Fibroblast of skin of back (primary cell): ENCODE data around the gene PCDHGB6.
"Not testable (repeated sequence)": the region's sequence is repeated elsewhere in the genome, so short reads cannot be mapped to it uniquely, and the experiment has no call there.

Experiments used
- DNase-seq: peaks from one replicate; pipeline ENCODE4 v3.0.0-alpha.2; 2013

PCDHGB6 gene

GRCh38 chr5:141388661-141389060, 19.2 kb upstream of the PCDHGB6 start:
- DNase-seq, result no peak

GRCh38 chr5:141389153-141390042, 18.4 kb upstream of the PCDHGB6 start:
- DNase-seq, result no peak

GRCh38 chr5:141392429-141393198, 15.2 kb upstream of the PCDHGB6 start, which contains the start of gene PCDHGA8:
TSS of gene PCDHGA8 (plus strand) at chr5:141392633. CDS start at chr5:141392814, 181 bp downstream.
- DNase-seq, result peak; percentile 35

GRCh38 chr5:141393267-141393666, 14.6 kb upstream of the PCDHGB6 start:
- no peak for DNase-seq

- DNase-seq, result not testable (repeated sequence)
Observed at GRCh38 chr5:141394401-141395187, 13.2 kb upstream of the PCDHGB6 start.

GRCh38 chr5:141397756-141398551, 9.9 kb upstream of the PCDHGB6 start, which contains the start of gene PCDHGB5:
TSS of gene PCDHGB5 (plus strand) at chr5:141397947. CDS start at chr5:141398128, 181 bp downstream.
- DNase-seq, result peak; percentile 68

GRCh38 chr5:141398608-141399007, 9.2 kb upstream of the PCDHGB6 start:
- DNase-seq, result no peak

GRCh38 chr5:141399555-141400258, 8.1 kb upstream of the PCDHGB6 start:
- DNase-seq, result no peak

GRCh38 chr5:141402553-141403243, 5.1 kb upstream of the PCDHGB6 start, which contains the start of gene PCDHGA9:
TSS of gene PCDHGA9 (plus strand) at chr5:141402778. CDS start at chr5:141402953, 175 bp downstream.
- DNase-seq, result peak; percentile 48

- no peak for DNase-seq
Observed at GRCh38 chr5:141403387-141403786, 4.4 kb upstream of the PCDHGB6 start.

GRCh38 chr5:141409598-141410306, 1.9 kb downstream of the PCDHGB6 start:
- DNase-seq, result no peak

GRCh38 chr5:141411575-141411974, 3.8 kb downstream of the PCDHGB6 start:
- DNase-seq, result no peak

- DNase-seq, result peak; percentile 75
Observed at GRCh38 chr5:141412854-141413539, 5.2 kb downstream of the PCDHGB6 start, which contains the start of gene PCDHGA10. TSS of gene PCDHGA10 (plus strand) at chr5:141412987. CDS start at chr5:141413176, 189 bp downstream.

GRCh38 chr5:141413540-141414069, 5.8 kb downstream of the PCDHGB6 start:
- no peak for DNase-seq

- not testable (repeated sequence) for DNase-seq
Observed at GRCh38 chr5:141414548-141415274, 6.9 kb downstream of the PCDHGB6 start.

- not testable (repeated sequence) for DNase-seq
Observed at GRCh38 chr5:141415275-141415618, 7.4 kb downstream of the PCDHGB6 start.

- DNase-seq, result peak; percentile 82
Observed at GRCh38 chr5:141417494-141418172, 9.8 kb downstream of the PCDHGB6 start, which contains the start of gene PCDHGB7. TSS of gene PCDHGB7 (plus strand) at chr5:141417677. CDS start at chr5:141417860, 183 bp downstream.
